Stimulated activated CD4-positive, alpha-beta T cell treated with anti-CD3 and anti-CD28 coated beads, TNF-alpha, amount 100 ng/mL, for 24 hours (primary cell): ENCODE data around the gene OR1J1.

ENCODE experiments used
- DNase-seq, 3 experiments: peaks; one replicate each; pipeline ENCODE4 v3.0.0-alpha.2; 2020; ENCODE audit warnings: low read depth in 3 of 3

Gene OR1J1, protein sequence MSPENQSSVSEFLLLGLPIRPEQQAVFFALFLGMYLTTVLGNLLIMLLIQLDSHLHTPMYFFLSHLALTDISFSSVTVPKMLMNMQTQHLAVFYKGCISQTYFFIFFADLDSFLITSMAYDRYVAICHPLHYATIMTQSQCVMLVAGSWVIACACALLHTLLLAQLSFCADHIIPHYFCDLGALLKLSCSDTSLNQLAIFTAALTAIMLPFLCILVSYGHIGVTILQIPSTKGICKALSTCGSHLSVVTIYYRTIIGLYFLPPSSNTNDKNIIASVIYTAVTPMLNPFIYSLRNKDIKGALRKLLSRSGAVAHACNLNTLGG

DNA sequence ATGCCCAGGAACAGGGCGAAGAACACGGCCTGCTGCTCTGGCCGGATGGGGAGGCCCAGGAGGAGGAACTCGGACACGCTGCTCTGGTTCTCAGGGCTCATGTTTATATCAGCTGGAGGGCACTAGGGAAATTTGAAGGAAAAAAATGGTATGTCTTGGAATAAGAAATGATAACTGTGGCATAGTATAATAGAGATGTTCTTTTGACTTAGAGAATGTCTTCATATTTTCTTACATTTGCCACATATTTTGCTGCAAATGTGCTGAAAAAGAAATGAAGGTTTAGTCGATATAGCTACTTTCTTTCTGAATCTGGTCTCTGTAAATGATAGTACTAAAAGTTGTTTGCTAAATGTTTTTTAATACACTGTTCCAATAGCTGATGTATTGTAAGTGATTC lies at the start of gene OR1J1:
TSS of gene OR1J1 (minus strand) at position 101 of the 400 bp plus-strand sequence. CDS start at position 101, 0 bp downstream.
- no peak for DNase-seq

DNA sequence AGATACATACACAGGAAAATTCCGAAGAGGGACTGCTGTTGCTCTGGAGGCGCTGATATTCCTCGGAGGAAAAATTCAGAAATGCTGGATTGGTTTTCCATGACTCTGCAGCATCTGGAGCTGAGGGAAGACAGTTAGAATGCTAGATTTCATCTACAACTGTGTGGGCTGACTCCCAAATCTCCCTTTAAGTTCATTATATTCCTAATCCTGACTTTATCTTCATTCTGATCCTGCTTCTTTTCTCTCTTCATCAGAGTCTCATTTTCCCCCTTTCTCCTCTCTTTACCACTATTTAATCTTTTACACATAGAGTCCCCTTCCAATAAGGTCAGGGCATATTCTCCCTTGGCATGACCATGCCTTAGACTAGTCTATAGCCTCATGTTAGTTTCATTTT lies 49.5 kb upstream of the OR1J1 start, which contains the start of gene OR1N1:
TSS of gene OR1N1 (minus strand) at position 101 of the 400 bp plus-strand sequence. CDS start at position 101, 0 bp downstream.
- DNase-seq, result no peak

DNA sequence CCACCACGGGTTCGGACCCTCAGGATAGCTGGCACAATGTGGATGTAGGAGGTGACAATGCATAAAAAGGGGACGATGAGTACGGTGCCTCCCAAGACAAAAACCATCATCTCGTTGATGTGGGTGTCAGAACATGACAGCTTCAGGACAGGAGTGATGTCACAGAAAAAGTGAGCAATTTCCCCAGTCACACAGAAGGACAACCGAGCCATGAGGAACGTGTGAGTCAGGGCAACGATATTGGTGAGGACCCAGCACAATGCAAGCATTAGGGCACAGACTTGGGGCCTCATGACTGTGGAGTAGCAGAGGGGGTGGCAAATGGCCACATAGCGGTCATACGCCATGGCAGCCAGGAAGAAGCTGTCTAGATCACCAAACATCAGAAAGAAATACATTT lies 48.9 kb upstream of the OR1J1 start:
- DNase-seq, result peak in 1 of 3 experiments; percentile 11

DNA sequence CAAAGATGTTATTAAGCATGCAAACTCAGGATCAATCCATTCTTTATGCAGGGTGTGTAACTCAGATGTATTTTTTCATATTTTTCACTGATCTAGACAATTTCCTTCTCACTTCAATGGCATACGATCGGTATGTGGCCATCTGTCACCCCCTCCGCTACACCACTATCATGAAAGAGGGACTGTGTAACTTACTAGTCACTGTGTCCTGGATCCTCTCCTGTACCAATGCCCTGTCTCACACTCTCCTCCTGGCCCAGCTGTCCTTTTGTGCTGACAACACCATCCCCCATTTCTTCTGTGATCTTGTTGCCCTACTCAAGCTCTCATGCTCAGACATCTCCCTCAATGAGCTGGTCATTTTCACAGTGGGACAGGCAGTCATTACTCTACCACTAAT lies 41.6 kb upstream of the OR1J1 start:
- DNase-seq, result no peak

DNA sequence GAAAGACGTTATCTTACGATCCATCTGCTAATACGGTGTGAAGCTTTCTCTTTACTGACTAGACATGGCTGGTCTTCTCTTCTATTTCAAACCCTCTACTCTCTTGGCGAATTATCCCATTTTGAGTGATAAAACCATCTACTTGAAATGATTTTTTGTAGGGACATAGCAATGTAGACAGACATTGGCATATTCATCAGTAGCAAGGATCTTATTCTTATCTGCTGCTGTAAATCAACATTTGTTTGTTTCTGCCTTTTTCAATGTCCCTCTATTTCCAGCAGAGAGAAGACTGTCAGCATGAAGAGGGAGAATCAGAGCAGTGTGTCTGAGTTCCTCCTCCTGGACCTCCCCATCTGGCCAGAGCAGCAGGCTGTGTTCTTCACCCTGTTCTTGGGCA lies 41.1 kb upstream of the OR1J1 start, which contains the start of gene OR1J4:
TSS of gene OR1J4 (plus strand) at position 301 of the 400 bp plus-strand sequence. CDS start at position 301, 0 bp downstream.
- no peak for DNase-seq

DNA sequence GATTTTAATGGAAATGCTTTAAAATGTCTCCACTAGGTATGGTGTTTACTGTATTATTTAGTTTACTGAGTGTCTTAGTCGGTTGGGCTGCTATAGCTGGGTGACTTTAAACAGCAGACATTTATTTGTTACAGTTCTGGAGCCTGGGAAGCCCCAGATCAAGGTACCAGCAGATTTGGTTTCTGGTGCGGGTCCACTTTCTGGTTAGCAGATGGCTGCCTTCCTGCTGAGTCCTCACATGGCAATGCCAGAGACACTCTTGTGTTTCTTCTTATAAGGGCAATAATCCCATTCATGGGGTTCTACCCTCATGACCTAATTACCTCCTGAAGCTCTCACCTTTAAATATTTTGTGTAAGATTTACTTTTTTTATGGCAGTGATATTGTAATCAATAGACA lies 40.5 kb upstream of the OR1J1 start:
- no peak for DNase-seq

DNA sequence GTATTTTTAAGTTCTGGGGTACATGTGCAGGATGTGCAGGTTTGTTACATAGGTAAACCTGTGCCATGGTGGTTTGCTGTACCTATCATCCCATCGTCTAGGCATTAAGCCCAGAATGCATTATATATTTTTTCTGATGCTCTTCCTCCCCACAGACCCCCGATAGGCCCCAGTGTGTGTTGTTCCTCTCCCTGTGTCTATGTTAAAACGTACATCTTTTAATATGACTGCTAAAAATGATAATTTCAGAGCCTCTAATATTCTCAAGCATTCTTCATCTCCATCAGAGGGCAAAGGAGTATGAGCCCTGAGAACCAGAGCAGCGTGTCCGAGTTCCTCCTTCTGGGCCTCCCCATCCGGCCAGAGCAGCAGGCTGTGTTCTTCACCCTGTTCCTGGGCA lies 32.8 kb upstream of the OR1J1 start, which contains the start of gene OR1J2:
TSS of gene OR1J2 (plus strand) at position 301 of the 400 bp plus-strand sequence. CDS start at position 301, 0 bp downstream.
- DNase-seq, result no peak

DNA sequence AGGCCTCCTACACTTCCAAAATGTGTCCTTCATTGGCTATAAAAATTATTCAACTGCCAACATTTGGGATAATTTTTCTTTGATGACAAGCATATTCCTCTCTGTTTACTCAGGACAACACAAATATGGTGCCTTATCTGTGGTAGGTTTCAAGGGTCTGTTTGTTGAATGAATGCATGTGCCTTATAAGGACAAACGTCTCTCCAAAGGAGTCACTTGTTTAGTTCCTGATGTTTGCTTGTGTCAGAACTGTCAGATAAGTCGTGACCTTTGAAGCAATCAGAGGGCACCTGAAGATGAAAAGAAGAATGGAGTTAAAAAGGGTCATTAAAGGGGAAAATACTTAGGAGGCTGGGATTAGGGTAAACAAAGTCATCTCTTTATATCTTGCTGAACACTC lies 29.2 kb upstream of the OR1J1 start:
- DNase-seq, result no peak

DNA sequence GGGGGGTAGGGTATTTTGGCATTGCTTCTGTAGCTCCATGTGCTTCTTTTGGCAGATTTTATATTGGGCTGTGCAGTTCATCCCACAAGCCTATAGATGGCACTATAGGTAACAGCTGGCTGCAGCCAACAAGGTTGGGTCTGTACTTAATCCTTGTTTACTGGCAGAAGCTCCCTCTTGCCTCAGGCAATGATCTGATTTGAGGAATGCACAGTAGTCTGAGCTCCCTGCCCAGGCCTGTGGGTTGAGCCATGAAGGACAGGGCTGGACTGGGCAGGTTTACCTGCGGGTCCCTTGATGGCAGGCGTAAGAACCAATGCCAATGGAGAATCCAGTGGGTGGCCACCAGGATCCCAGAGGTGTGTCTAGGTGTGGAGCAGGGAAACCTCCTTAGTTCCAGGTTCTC lies 21.2 kb upstream of the OR1J1 start:
- DNase-seq, result no peak

DNA sequence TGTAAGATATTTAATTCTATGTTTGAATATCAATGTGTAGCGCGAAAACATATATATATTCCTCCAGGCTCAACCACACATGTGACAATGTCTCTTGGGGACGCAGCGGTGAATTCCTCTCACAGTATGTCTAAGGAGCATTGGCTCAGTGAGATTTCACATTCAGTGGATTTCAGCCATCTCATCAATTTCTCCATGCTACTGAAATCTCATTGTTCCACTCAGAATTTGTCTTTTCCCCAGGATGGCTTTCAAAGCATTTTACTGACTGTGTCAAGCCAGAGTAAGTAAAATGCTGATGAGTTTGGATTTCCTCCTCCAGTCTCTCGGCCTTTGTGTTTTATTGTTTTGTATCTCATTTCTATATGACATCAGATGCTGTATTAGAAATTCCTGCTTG lies 1.3 kb upstream of the OR1J1 start:
- no peak for DNase-seq

DNA sequence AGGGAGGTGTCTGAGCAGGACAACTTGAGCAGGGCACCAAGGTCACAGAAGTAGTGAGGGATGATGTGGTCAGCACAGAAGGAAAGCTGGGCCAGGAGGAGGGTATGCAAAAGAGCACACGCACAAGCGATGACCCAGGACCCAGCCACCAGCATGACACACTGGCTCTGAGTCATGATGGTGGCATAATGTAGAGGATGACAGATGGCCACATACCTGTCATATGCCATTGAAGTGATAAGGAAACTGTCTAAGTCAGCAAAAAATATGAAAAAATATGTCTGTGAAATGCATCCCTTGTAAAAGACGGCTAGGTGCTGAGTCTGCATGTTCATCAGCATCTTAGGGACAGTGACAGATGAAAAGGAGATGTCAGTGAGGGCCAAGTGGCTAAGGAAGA lies 380 bp downstream of the OR1J1 start:
- no peak for DNase-seq

DNA sequence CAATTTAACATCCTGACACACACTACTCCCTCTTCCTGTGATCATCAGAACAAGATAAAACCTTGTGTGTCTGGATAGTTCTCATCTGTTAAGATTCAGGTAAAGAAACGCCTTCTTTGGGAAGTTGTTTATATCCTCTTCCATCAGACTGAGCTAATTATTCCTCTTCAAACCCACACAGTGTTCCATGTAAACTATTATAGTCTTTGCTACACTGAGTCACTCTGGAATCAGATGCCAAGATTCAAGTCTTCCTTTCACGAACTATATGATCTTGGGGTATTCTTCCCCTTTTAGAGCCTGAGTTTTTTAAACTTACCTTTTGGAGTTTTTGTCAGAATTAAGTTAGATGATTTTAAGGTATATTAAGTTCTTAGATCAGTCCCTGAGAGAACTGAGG lies 2.0 kb downstream of the OR1J1 start:
- DNase-seq, result no peak

DNA sequence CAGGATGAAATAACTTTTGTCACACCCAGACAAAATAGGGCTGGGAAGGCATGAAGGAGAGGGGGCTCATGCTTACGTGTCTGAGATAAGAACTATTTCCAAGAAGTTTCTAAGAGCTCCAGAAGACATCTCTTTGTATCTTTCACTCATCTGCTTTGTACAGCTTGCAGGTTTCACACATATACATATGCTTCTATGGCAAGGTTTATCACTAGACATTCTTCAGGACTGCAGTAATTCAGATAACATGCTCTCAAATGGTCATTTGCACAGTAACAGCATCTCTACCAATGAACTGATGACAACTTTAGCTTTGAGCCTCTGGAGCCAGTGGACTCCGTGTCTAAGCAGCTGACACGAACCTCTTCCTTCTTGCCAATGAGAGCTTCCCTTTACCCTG lies 3.2 kb downstream of the OR1J1 start:
- DNase-seq, result no peak

DNA sequence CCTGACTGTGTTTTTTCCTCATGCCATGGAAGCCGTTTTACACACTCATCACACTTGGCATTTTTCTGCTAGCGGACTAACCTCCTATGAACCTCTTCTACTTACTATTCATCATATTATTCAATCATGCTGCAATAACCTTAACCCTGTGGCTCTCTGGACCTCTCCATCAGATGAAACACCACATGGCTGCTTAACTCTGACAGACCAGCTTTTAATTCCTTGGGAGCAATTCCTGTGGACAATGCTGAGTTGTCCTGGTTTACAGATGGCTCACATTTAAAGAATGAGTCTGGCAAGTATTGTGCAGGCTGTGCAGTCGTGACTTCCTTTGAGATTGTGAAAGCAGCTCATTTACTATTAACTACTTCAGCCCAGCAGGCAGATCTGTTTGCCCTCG lies 9.0 kb downstream of the OR1J1 start:
- DNase-seq, result no peak

DNA sequence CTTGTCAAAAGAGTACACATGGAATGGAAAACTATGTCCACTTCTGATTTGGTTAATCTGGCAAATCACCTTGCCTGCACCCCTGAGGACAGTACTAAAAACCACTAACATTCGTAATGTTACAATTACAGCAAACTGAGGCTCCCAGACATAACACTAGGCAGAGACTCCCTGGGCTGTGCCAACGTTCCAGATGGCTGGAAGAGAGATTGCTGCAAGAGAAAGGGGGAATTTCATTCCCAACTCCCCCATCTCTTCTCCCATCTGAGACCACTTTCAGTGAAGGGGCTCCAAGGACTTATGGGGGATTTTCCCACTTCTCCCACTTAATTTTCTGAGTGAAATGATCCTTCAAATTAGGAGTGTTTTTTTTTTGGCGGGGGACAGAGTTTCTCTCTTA lies 11.3 kb downstream of the OR1J1 start:
- DNase-seq, result no peak

DNA sequence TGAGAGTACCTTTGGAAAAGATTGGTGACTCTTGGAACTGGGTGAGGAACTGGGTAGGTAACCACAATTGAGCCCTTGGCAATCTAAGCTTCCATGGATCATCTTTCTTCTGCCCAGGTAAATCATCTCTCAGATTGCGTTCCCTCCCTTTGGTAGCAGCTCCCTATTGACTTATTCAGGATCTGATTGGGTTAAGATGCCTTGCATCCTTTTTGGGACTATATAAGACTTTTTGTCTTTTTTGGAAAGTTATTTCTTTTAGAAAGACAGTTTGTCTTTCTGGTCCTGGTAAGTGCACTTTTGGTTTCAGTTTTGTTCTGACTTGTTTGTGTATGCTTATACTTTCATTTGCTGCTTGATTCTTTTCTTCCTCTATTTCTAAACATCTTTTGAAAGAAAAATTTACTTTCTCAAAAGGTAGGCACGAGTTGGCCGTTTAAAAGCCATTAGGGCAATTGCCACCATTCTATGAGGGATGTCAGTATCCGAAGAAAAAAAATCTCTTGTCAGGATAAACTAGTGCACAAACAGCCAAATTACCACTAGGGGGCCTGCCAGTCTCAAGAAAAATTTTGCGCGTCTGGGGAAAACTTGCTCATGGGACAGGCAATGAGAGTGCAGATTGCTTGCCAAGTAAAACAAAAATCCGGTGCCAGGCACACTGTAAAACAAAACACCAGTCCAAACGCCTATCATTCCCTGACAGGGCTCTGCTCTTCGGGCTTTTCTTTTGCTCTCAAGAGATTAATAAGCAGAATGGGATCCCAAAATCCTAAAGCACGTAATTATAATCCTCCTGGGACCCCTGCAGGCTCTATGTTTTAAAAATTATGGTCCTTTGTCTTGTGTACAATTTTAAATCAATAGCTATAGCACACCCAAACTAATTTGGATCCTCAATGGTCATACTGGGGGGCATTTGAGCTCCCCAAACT lies 12.8 kb downstream of the OR1J1 start:
- DNase-seq, result peak; percentile 26 to 57 (median 52)

DNA sequence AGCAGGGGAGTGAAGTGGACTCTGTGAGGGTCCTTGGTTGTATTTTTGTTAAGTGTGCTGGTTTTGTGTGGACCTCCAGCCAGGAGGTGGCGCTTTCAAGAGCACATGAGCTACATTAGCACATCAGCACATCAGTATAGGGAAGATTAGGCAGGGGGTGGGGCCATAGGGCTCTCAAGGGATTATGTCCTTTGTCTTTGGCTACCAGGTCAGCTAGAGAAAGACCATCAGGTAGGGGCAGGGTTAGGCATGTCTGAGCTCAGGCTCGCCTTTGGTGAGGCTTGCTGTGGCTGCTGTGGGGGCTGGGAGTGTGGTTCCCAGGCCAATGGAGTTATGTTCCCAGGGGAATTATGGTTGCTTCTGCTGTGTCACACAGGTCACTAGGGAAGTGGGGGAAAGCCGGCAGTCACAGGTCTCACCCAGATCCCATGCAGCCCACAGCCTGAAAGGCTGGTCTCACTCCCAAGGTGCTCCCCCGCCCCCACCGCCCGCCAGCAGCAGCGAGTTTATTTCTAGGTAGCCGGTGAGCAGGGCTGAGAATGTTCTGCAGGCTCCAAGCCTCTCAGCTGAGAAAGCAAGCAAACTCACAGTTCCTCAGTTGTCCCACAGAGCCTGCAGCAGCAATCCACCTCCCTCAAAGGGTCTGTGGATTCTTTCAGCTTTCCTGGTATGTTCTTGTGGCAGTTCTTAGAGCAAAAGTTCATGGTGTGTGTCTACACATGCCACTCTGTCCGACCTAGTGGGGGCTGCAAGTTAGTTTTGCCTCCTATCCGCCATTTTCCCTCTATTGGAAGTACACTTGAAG lies 13.7 kb downstream of the OR1J1 start:
- DNase-seq, result peak in 1 of 3 experiments; percentile 4

DNA sequence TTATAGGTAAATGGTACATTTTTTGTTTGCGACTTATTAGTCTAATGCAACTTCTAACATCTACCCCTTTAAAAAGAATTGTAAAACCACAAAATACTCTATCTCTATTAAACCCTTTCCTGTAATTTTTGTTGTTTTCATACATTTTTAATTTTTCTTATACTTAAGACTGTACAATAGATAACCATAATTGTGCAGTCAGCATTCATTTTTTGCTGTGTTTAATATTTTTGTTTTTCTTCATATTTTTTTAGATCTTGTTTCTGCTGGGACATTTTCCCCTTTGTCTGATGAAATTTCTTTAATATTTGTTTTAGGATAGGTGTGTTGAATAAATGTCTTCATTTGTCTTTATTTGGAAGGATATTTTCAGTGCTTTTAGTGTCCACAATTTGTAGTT lies 19.9 kb downstream of the OR1J1 start:
- DNase-seq, result no peak

DNA sequence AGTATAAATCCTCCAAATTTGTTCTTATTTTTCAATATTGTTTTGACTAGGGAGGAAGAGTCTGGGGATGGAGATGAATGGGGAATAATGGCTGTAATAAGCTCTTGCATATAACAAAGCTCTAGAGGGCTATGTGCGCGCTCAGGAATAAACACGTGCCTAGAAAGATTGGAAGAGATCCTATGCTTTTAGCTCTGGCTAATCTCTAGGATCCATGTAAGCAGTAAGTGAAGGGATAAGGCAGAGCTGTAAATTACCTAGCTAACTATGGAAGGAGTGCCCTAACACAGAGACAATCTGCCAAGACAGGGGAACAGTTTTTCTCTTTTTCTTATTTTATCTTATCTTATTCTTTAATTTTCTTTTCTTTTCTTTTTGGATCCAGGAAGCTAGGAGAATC lies 21.6 kb downstream of the OR1J1 start:
- DNase-seq, result no peak

DNA sequence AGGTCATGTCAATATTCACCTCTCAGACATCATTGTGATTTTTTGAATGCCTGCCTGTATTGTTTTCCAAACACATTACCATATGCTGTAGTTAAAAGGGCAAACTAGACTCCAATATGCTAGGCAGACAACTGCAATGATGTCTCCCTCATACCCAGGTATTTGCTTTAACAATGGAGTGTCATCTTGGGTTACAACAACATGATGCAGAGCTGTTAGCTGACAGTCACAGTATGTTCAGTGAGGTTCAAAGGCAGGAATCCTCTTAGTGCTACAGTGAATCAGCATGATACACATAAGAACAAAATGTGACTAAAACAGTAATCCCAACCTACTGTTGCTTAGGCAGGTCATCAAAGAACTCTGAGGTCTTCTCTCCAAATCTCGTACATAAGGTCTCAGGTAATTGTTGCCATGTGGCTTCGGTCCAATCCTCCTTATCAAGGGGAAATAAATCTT lies 24.0 kb downstream of the OR1J1 start:
- DNase-seq, result no peak

DNA sequence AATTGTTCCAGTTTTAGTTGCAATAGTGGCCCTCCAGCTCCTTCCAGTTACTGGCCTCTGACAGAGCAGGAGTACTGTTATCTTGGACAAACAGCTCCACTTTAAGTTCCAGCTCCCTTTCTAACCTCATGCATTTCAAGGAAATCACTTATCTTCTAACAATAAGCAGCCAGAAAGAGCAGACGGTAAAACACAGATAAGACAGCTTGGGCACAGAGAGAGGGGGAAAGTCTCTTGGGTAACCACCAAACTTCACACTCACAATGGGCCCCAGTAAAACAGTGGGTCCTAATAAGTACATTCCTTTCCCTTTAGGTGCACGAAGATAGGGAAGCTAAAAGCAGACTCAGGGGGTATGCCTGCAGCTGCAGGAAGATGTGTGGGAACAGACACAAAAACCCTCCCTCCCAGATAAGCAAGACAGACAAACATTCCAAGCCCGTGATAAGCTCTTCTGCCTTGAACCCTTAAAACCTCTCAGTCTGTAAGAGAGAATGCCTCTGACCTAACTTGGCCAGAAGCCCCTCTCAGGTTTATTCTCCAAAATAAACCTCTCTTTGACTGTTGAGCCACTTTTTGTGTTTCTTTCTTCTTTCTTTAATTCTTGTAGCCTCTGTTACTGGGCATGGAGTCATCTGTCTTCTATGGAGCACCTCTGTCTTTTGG lies 30.8 kb downstream of the OR1J1 start:
- no peak for DNase-seq
